Lung (tissue), 12 donors: ENCODE data around the gene C11orf16. TPM values are rescaled to one million over a fixed set of nuclear protein-coding genes. Genes with fewer than 3 reads are reported as not detected.
"Not testable (repeated sequence)": the region's sequence is repeated elsewhere in the genome, so short reads cannot be mapped to it uniquely, and the experiment has no call there.

Source experiments
- ATAC-seq: fragments of 200-7000 bp; cut with Tn5 transposase; one replicate; pipeline ENCODE4 v1.9.1; 2020; ENCODE audit warnings: moderate number of reproducible peaks; ENCODE audit not compliant: insufficient read depth, low FRiP score
- DNase-seq, 3 donors: peaks; one replicate each; pipeline ENCODE4 v3.0.0-alpha.2; 2013 to 2017
- H3K27ac ChIP-seq, 2 donors: one replicate each; pipeline ENCODE4 v1.5.1; 2013; ENCODE audit warnings: mild to moderate bottlenecking in 2 of 2, moderate library complexity in 2 of 2, control low read depth in 1 of 2, inconsistent platforms in 1 of 2, low read depth in 1 of 2, low read length in 1 of 2
- H3K27me3 ChIP-seq, 3 donors: one replicate each; pipeline ENCODE4 v1.5.1; 2013; ENCODE audit warnings: low read length in 2 of 3; ENCODE audit not compliant: control insufficient read depth in 3 of 3, insufficient read depth in 3 of 3
- H3K36me3 ChIP-seq, 4 donors: one replicate each; pipeline ENCODE4 v1.5.1; 2013; ENCODE audit warnings: low read length in 4 of 4, mild to moderate bottlenecking in 1 of 4, moderate library complexity in 1 of 4; ENCODE audit not compliant: control insufficient read depth in 4 of 4, insufficient read depth in 4 of 4
- H3K4me1 ChIP-seq, 5 donors: one replicate each; pipeline ENCODE4 v1.5.1; 2013; ENCODE audit warnings: low read length in 5 of 5, mild to moderate bottlenecking in 2 of 5, moderate library complexity in 1 of 5; ENCODE audit not compliant: control insufficient read depth in 5 of 5, insufficient read depth in 5 of 5
- H3K4me3 ChIP-seq: one replicate; pipeline ENCODE4 v1.5.1; 2013; ENCODE audit warnings: mild to moderate bottlenecking, control low read depth, moderate library complexity
- H3K9ac ChIP-seq, 2 donors: one replicate each; pipeline ENCODE4 v1.5.1; 2013; ENCODE audit warnings: low read length in 2 of 2, control low read depth in 1 of 2; ENCODE audit not compliant: insufficient read depth in 1 of 2
- H3K9me3 ChIP-seq, 4 donors: one replicate each; pipeline ENCODE4 v1.5.1; 2013; ENCODE audit warnings: low read length in 3 of 4, mild to moderate bottlenecking in 1 of 4, moderate library complexity in 1 of 4; ENCODE audit not compliant: control insufficient read depth in 4 of 4, insufficient read depth in 3 of 4
- CTCF ChIP-seq: IDR thresholded peaks from 2 replicates; pipeline ENCODE4 v1.5.1; 2012; ENCODE audit warnings: mild to moderate bottlenecking; ENCODE audit errors: control extremely low read depth, extremely low read depth
- WGBS, 2 donors: extraction: QIAGEN DNeasy Blood & Tissue Kit; methylation state at CpG; one replicate each; pipeline ENCODE4 v1.1.7; 2013; 5-methylcytosine and 5-hydroxymethylcytosine counted together
- polyA plus RNA-seq, 2 donors: library from polyadenylated mRNA; stranded (reverse); fragments of 200-250 nt; gene quantifications; one replicate each; pipeline ENCODE4 v1.2.1, GENCODE V29; 2013
- total RNA-seq, 2 donors: library from RNA; depleted of rRNA in 1 of 2; stranded (reverse); fragments of >200 nt in 1 of 2; gene quantifications; one replicate each; pipeline ENCODE4 v1.2.1, GENCODE V29; 2014 to 2021
- donor health status: control.
- donor health status: control.
- donor health status: Bipolar disorder and iron deficiency.
- donor health status: healthy.
- donor health status: DM: yes; HTN: yes; CAD: no.

C11orf16 gene
- total and polyA plus RNA-seq, 4 donors, result 1.9 to 14.0 (median 5.8) TPM

DNA sequence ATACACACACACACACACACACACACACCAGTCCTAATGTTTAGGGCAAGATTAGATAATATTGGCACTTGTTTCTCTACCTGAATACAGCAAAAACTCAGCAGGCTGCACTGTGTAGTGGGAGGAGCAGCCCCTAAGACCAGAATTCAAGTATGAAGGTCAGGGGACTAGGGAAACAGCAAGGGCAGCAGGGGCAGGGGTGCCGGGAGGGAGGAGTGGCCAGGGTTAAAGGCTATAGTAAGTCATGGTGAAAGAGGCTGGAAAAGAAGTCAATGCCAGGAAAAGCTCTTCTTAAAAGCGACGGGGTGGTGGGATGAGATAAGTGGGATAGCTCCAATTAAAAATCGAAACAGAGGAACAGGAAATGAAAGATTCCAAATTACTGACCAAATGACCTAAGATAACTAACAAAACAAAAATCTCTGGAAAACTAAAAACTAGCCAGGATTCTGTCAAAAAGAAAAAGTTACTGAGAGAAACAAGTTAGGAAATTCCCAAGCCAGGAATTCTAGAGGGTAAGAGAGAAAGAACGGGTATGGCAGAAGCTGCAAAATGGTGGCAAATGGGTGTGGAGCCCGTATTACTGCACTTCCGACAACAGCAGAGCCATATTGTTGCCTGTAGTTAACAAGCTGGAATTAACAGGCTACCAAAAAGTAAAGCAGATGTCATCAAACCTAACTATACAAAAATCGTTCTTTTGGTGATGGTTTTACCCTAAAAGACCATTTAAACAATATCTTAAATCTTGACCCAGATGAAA, 8.8 kb upstream of the C11orf16 start:
- 61 to 72% methylated on average over 8 of the region's 8 CpGs for WGBS, 2 donors
- ATAC-seq, result no peak
- H3K4me3 ChIP-seq, result no peak overlapping the region
- no peaks in the 10 kb centered on the region for H3K9me3 ChIP-seq
- no peak overlapping the region for H3K9ac ChIP-seq
- H3K4me1 ChIP-seq, result peaks cover 0 to 6% (median 0%) of the 10 kb centered on the region in 5 donors
- no peak for TF ChIP-seq CTCF
- H3K27ac ChIP-seq, result no peak overlapping the region
- peak in 1 of 3 donors; percentile 11 for DNase-seq
- no peaks in the 10 kb centered on the region for H3K36me3 ChIP-seq
- H3K27me3 ChIP-seq, result no peaks in the 10 kb centered on the region

- H3K9me3 ChIP-seq, result no peaks in the 10 kb centered on the region
- TF ChIP-seq CTCF, result no peak
- peaks cover 0 to 6% (median 0%) of the 10 kb centered on the region in 5 donors for H3K4me1 ChIP-seq
- DNase-seq (no peak), ATAC-seq (no peak)
- H3K4me3 ChIP-seq, result no peak overlapping the region
- 87 to 91% methylated on average over 14 of the region's 14 CpGs for WGBS, 2 donors
- H3K9ac ChIP-seq, result no peak overlapping the region
- H3K27me3 ChIP-seq, result no peaks in the 10 kb centered on the region
- H3K36me3 ChIP-seq, result no peaks in the 10 kb centered on the region
- no peak overlapping the region for H3K27ac ChIP-seq
Measured at GRCh38 chr11:8937659-8938058, 4.9 kb upstream of the C11orf16 start.

- no peaks in the 10 kb centered on the region for H3K9me3 ChIP-seq
- 93 to 95% methylated on average over 10 of the region's 10 CpGs for WGBS, 2 donors
- no peak for TF ChIP-seq CTCF
- no peaks in the 10 kb centered on the region for H3K27me3 ChIP-seq
- DNase-seq (no peak), ATAC-seq (no peak)
- no peak overlapping the region for H3K4me3 ChIP-seq
- H3K36me3 ChIP-seq, result no peaks in the 10 kb centered on the region
- H3K4me1 ChIP-seq, result peaks cover 0 to 6% (median 0%) of the 10 kb centered on the region in 5 donors
- H3K27ac ChIP-seq, result no peak overlapping the region
- H3K9ac ChIP-seq, result no peak overlapping the region
Measured at GRCh38 chr11:8937159-8937558, 4.4 kb upstream of the C11orf16 start.

GRCh38 chr11:8935789-8936188, 3.0 kb upstream of the C11orf16 start:
- not testable (repeated sequence) for H3K4me1 ChIP-seq, H3K27me3 ChIP-seq, H3K4me3 ChIP-seq, ATAC-seq, DNase-seq, H3K36me3 ChIP-seq, H3K9ac ChIP-seq, H3K9me3 ChIP-seq, H3K27ac ChIP-seq
- 89 to 94% methylated on average over 2 of the region's 2 CpGs for WGBS, 2 donors
